ENCODE data around the gene CDCA5.
A peak's percentile ranks its signal among the peaks of the same experiment; 100 is the strongest.

Gene CDCA5

DNA sequence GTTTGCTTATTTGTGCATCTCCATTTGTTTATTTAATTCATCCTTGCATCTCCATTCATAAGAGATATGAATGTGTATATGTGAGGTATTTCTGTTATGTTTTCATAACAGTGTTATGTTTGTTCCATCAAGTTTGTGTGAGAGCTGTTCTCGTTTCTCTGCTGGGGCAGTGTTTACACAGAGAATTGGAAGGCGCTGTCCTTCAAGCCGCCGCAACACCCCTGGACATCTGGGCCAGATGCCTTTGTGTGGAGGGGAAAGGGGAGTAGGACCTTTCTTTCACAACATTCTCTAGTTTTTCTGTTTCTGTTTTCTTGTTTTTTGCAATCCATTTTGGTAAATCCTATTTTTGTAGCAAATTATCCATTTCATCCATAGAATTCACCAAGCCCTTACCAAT is 20.8 kb upstream of the CDCA5 start:
- no peak for DNase-seq

- DNase-seq, result no peak
Measured at GRCh38 chr11:65103476-65103875, 19.6 kb upstream of the CDCA5 start.

- DNase-seq, result no peak
Measured at GRCh38 chr11:65102142-65103095, 18.6 kb upstream of the CDCA5 start.

- no peak for DNase-seq
Measured at GRCh38 chr11:65100674-65101350, 17.0 kb upstream of the CDCA5 start.

GRCh38 chr11:65096926-65097325 is 13.1 kb upstream of the CDCA5 start:
- no peak for DNase-seq

GRCh38 chr11:65095974-65096806 is 12.3 kb upstream of the CDCA5 start, which contains the start of gene VPS51:
VPS51 (plus strand) TSS chr11:65096214; CDS start chr11:65096251, 37 bp downstream.
- DNase-seq, result peak; percentile 90

DNA sequence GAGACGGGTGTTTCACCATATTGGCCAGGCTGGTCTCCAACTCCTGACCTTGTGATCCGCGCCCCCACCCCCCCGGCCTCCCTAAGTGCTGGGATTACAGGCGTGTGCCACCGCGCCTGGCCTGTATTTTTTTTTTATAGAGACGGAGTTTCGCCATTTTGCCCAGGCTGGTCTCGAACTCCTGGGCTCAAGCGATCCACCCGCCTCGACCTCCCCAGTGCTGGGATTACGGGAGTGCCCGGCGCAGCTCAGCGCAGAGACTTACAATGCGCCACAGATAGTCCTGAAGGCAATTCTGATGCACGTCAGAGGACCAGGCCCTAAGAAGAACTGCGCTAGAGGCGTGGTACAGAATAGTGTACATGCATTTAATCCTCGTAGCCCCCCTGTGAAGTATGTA is 11.6 kb upstream of the CDCA5 start:
- DNase-seq, result no peak

DNA sequence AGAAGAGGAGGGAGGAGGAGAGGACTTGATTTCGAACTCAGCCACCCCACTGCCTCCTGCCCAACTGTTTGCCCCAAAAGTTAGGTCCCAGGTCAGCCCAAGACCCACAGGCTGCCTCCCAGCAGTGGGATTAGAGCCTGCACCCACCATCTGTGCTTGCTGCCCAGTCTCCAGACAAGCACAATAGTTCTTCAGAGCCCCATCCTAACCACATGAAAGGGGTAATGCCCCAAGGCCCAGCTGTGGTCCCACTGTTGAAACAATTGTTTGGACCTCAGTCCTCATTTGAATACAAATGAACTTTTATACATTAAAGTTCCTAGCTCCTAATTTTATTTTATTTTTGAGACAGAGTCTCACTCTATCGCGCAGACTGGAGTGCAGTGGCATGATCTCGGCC is 6.8 kb upstream of the CDCA5 start:
- no peak for DNase-seq

GRCh38 chr11:65089621-65090020 is 5.8 kb upstream of the CDCA5 start:
- no peak for DNase-seq

DNA sequence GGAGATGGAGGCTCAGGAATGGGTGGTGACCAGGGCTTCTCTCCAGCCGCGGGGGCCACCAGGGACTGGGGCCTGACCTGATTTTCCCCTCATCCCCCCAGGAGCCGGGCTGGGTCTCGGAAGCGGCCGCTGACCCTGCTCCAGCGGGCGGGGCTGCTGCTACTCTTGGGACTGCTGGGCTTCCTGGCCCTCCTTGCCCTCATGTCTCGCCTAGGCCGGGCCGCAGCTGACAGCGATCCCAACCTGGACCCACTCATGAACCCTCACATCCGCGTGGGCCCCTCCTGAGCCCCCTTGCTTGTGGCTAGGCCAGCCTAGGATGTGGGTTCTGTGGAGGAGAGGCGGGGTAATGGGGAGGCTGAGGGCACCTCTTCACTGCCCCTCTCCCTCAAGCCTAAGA is 4.0 kb upstream of the CDCA5 start:
- DNase-seq, result no peak

GRCh38 chr11:65087216-65087615 is 3.4 kb upstream of the CDCA5 start:
- DNase-seq, result no peak

DNA sequence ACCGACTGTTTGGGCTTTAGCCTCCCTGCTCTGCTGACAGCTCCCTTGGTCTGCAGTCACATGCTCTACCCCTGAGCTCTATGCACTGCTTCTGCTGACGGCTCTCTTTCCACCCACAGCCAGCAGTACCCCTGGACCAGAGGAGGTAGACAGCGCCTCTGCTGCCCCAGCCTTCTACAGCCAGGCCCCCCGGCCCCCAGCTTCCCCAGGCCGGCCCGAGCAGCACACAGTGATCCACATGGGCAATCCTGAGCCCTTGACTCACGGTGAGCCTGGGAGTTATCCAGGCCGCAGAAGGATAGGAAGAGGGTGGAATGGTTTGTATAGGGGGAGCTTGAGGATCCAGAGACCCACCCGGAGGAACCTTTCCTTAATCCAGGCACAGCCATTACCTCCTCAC is 3.0 kb upstream of the CDCA5 start:
- DNase-seq, result no peak

DNA sequence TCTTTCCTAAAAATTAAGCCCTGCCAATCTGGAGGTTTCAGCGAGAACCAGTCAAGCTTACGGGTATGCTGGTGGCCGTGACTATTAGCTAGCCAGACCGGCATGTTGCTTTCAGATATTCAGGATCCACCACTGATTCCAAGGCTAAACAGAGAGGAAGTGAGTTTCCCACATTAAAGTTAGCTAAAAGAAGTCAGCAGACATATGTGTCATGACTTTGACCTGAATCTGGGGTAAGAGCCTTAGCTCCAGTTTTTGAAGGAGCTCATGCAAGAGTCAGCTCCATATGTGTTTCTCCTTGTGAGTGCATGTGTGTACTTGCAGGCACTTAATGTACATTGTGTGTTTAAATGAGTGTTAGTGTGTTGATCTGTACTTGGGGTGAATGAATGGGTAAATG is 1.6 kb upstream of the CDCA5 start:
- no peak for DNase-seq

DNA sequence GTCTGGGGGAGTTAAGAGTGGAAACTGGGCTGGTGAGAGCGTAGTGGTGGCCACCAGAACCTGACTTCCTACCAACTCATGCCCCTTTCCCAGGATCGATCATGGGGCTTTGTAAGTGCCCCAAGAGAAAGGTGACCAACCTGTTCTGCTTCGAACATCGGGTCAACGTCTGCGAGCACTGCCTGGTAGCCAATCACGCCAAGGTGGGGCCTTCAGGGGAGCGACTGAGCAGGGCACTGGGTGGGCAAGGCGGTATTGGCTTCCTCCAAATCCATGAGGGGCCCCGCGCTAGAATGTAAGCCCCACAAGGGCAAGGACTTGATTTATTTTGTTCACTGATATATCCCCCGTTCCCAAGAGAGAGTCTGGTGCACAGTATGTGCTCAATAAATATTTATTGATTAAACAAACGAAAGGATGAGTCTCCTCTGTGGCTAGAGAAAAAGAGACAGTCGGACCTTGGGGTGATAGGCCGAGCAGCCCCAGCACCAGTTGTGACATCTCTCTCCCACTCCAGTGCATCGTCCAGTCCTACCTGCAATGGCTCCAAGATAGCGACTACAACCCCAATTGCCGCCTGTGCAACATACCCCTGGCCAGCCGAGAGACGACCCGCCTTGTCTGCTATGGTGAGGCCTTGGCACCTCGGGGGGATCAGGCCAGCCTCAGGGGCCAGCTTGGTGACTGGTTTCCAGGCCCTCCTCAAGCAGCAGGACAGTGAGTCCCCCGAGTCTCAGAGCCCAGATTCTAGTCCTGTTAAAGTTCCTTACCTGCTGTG is 947 bp upstream of the CDCA5 start:
- DNase-seq, result no peak

- DNase-seq, result no peak
Measured at GRCh38 chr11:65083134-65083833, 556 bp downstream of the CDCA5 start.

DNA sequence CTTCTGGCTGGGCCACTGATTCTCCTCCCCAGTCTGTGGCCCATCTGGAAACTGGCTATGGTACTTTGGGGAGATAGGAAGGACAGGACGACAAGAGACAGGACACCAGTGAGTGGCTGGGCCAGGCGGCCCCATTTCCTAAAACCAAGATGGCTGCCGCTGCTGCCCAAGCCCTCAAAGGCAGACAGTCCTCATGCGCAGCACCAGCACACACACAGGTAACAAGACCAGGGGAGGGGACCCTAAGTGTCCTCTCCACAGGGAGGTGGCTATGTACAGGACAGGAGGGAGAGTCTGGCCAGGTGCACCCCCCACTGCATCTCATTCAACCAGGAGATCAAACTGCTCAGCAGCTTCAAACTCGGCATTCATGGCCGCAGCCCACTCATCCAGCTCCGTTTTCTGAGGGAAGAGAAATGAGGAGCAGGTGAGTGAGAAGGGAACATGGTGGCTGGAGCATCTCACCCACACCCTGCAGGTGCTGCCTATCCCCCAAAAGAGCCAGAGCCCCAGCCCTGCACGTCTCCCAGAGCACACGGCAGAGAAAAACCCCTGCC is 5.0 kb downstream of the CDCA5 start:
- no peak for DNase-seq

DNA sequence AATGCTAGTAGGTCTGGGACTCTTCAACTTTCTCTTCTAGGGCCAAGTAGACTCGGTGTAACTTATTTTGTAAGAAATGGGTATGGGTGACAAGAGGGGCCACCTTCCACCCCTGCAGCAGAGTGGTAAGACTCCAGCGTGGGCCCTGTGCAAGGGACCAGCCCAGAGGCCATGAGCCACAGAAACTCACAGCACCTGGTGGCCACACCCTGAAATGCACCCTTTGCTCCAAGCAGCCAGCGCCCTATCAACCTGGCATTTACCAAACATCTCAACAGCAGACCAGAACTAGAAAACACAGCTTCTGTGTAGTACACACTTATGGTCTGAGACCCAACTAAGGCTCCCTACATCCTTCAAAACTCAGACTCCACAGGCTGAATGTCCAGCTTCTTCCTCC is 5.7 kb downstream of the CDCA5 start:
- DNase-seq, result peak; percentile 83

DNA sequence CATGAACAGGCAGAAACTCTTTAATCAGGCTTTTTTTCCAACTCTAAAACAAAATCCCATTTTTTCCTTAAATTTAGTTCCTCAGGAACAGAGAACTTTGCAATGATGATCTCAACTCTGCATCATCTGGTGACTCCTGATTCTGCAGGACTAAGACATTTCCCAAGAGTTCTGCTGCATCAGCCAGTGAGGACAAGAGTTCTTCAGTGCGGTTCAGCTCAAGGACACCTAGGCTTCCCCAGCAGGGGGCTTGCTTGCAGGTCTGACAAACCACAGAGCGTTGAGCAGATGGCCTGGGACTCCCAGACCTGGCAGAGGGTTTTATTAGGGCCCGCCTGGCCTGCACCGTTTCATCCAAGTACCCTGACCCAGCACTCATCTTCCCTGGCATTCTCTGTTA is 6.4 kb downstream of the CDCA5 start:
- DNase-seq, result no peak

GRCh38 chr11:65072631-65072966 is 11.2 kb downstream of the CDCA5 start:
- no peak for DNase-seq

DNA sequence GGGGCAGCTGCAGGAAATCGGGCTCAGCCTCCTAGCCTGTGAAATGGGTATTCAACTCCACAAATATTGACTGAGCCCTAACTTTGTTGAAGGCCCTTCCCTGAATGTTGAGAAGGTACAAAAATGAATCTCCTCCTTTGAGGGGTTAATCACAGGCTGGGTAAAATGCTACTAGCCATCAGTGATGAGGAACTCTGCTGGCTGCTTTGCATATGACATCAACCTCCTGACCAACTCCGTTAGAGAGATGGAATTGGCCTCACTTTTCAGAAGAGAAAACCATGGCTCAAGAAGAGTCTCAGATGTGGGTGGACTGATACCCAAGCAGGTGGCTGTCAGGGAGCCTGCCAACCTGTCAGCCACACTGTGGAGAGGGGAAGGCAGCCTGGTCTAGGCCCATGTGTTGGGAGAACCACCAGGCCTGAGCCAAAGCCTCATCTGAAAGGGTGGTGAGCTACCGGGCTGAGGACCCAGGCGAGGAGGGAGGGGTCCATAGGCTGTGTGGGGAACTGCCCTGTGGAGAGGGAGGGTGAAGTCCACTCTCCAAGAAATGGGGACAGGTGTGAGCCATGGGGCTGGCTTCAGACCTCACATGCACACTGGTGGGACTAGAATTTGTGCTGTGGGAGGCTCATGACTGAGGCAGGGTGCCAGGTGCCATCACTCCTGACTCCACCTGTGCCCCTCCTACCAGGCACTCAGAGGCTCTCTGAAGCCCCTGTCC is 11.8 kb downstream of the CDCA5 start:
- DNase-seq, result no peak

GRCh38 chr11:65069217-65069616 is 14.6 kb downstream of the CDCA5 start:
- DNase-seq, result no peak
